Stimulated activated CD4-positive, alpha-beta T cell treated with anti-CD3 and anti-CD28 coated beads, Interleukin-4, amount 100 ng/mL, for 24 hours (primary cell): ENCODE measurements around the gene NTF4.
A peak's percentile ranks its signal among the peaks of the same experiment; 100 is the strongest.
"Not testable (repeated sequence)": the region's sequence is repeated elsewhere in the genome, so short reads cannot be mapped to it uniquely, and the experiment has no call there.

Source experiments
- DNase-seq: peaks from one replicate; pipeline ENCODE4 v3.0.0-alpha.2; 2020

The NTF4 gene

GRCh38 chr19:49019242-49019932, 45.2 kb downstream of the NTF4 start:
- DNase-seq = peak; percentile 55

GRCh38 chr19:49018388-49019241, 46.0 kb downstream of the NTF4 start:
- DNase-seq = not testable (repeated sequence)

- peak; percentile 62 for DNase-seq
Measured at GRCh38 chr19:49017666-49018351, 46.8 kb downstream of the NTF4 start.

- DNase-seq = no peak
Measured at GRCh38 chr19:49017041-49017665, 47.5 kb downstream of the NTF4 start, which contains the start of gene LHB. Gene LHB (minus strand): TSS chr19:49017091. CDS start chr19:49017081, 10 bp downstream.

GRCh38 chr19:49016067-49016839, 48.4 kb downstream of the NTF4 start:
- no peak for DNase-seq

- no peak for DNase-seq
Measured at GRCh38 chr19:49014870-49015255, 49.8 kb downstream of the NTF4 start.

GRCh38 chr19:49014123-49014869, 50.3 kb downstream of the NTF4 start:
- DNase-seq = no peak

- no peak for DNase-seq
Measured at GRCh38 chr19:49011194-49011593, 53.4 kb downstream of the NTF4 start.
